ENCODE data around the gene TECPR1.

GRCh38 chr7:98287486-98287959, 35.5 kb upstream of the TECPR1 start:
- TF ChIP-seq, protein P1, sequence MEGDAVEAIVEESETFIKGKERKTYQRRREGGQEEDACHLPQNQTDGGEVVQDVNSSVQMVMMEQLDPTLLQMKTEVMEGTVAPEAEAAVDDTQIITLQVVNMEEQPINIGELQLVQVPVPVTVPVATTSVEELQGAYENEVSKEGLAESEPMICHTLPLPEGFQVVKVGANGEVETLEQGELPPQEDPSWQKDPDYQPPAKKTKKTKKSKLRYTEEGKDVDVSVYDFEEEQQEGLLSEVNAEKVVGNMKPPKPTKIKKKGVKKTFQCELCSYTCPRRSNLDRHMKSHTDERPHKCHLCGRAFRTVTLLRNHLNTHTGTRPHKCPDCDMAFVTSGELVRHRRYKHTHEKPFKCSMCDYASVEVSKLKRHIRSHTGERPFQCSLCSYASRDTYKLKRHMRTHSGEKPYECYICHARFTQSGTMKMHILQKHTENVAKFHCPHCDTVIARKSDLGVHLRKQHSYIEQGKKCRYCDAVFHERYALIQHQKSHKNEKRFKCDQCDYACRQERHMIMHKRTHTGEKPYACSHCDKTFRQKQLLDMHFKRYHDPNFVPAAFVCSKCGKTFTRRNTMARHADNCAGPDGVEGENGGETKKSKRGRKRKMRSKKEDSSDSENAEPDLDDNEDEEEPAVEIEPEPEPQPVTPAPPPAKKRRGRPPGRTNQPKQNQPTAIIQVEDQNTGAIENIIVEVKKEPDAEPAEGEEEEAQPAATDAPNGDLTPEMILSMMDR (IDR thresholded peaks at IDR 0.05) = no peak
- no peak for TF ChIP-seq POLR2A (IDR thresholded peaks at IDR 0.05)

Data from testis (tissue), 2 donors.